Vagina (tissue), 2 donors: ENCODE data around the gene ARSG. TPM values are rescaled to one million over a fixed set of nuclear protein-coding genes. Genes with fewer than 3 reads are reported as not detected.
"Not testable (repeated sequence)": the region's sequence is repeated elsewhere in the genome, so short reads cannot be mapped to it uniquely, and the experiment has no call there.

ENCODE experiments used
- DNase-seq, 2 donors: peaks; one replicate each; pipeline ENCODE4 v3.0.0-alpha.2; 2017; ENCODE audit errors: extremely low spot score in 2 of 2
- H3K27ac ChIP-seq: fragments of 200-600 bp; sonication (generic); one replicate; pipeline ENCODE4 v1.5.1; 2019
- H3K27me3 ChIP-seq: fragments of 200-600 bp; sonication (generic); one replicate; pipeline ENCODE4 v1.5.1; 2019
- H3K36me3 ChIP-seq, 2 donors: fragments of 200-600 bp; sonication (generic); one replicate each; pipeline ENCODE4 v1.5.1; 2017 to 2019
- H3K4me1 ChIP-seq: fragments of 200-600 bp; sonication (generic); one replicate; pipeline ENCODE4 v1.5.1; 2019
- H3K4me3 ChIP-seq, 2 donors: fragments of 200-600 bp; sonication (generic); 1 replicate in 1 of 2; 2 replicates in 1 of 2; pipeline ENCODE4 v1.5.1; 2016 to 2019
- H3K9me3 ChIP-seq: fragments of 200-600 bp; sonication (generic); one replicate; pipeline ENCODE4 v1.5.1; 2019
- POLR2A ChIP-seq, 2 donors: fragments of 450-650 bp; IDR thresholded peaks; one replicate each; pipeline ENCODE4 v1.6.1; 2017; ENCODE audit warnings: antibody characterized with exemption in 2 of 2, mild to moderate bottlenecking in 2 of 2, moderate library complexity in 2 of 2
- POLR2AphosphoS5 ChIP-seq, 2 donors: sonication (generic); formaldehyde crosslinking; IDR thresholded peaks; one replicate each; pipeline ENCODE4 v1.9.0; 2017; ENCODE audit warnings: antibody characterized with exemption in 2 of 2, mild to moderate bottlenecking in 2 of 2, low read depth in 1 of 2; ENCODE audit not compliant: insufficient read depth in 1 of 2
- intact Hi-C: fragments of 100-400 bp; cut with DNase I; formaldehyde crosslinking; loops from one replicate; pipeline ENCODE4 v1.15.1; 2023
- total RNA-seq: library from RNA; depleted of rRNA; stranded (reverse); fragments of >200 nt; gene quantifications from one replicate; pipeline ENCODE4 v1.2.3, GENCODE V29; 2016
- TF ChIP-seq, protein P1 (sequence below), 3 experiments: fragments of 450-650 bp in 2 of 3; fragments of 200-600 bp in 1 of 3; sonication (generic) in 1 of 3; IDR thresholded peaks; one replicate each; pipeline ENCODE4 v1.5.1; 2017 to 2019; ENCODE audit warnings: antibody characterized with exemption in 3 of 3, mild to moderate bottlenecking in 2 of 3, moderate library complexity in 2 of 3

The ARSG gene
- total RNA-seq, 1 donor from 2014 or later = 8.1 TPM

DNA sequence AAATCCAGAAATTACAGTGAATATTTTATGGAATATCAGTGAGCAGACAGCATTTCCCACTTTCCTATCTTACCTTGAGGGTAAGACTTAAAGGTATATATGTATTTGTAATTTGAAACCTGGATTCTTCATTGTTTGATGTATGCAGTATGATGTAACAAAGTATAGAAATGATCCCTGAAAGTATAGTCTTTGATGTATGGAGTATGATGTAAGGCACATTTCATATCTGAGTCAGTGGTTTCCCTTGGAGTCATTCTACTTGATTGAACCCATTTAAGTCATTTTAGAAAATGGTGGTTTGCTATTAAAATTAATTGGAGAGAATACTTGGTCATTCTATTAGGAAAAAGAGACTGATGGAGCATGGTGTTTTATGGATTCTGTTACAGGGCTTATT, 33.4 kb upstream of the ARSG start:
- H3K4me1 ChIP-seq = peaks cover 6% of the 10 kb centered on the region
- TF ChIP-seq, protein P1, sequence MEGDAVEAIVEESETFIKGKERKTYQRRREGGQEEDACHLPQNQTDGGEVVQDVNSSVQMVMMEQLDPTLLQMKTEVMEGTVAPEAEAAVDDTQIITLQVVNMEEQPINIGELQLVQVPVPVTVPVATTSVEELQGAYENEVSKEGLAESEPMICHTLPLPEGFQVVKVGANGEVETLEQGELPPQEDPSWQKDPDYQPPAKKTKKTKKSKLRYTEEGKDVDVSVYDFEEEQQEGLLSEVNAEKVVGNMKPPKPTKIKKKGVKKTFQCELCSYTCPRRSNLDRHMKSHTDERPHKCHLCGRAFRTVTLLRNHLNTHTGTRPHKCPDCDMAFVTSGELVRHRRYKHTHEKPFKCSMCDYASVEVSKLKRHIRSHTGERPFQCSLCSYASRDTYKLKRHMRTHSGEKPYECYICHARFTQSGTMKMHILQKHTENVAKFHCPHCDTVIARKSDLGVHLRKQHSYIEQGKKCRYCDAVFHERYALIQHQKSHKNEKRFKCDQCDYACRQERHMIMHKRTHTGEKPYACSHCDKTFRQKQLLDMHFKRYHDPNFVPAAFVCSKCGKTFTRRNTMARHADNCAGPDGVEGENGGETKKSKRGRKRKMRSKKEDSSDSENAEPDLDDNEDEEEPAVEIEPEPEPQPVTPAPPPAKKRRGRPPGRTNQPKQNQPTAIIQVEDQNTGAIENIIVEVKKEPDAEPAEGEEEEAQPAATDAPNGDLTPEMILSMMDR (IDR thresholded peaks at IDR 0.05) = no peak
- TF ChIP-seq POLR2AphosphoS5 (IDR thresholded peaks at IDR 0.05; ENCODE audit: insufficient read depth in 1 of 2, low read depth in 1 of 2) (no peak), POLR2A (IDR thresholded peaks at IDR 0.05) (no peak)
- no peak overlapping the region for H3K4me3 ChIP-seq
- intact Hi-C loops = no loop called here
- no peak for DNase-seq
- H3K27ac ChIP-seq = no peak overlapping the region
- no peaks in the 10 kb centered on the region for H3K27me3 ChIP-seq
- H3K9me3 ChIP-seq = no peaks in the 10 kb centered on the region
- H3K36me3 ChIP-seq = peaks cover 0 to 14% of the 10 kb centered on the region in 2 donors

- not testable (repeated sequence) for DNase-seq
- peak in 1 of 2 donors; percentile 14 for TF ChIP-seq POLR2AphosphoS5 (IDR thresholded peaks at IDR 0.05; ENCODE audit: insufficient read depth in 1 of 2, low read depth in 1 of 2)
Measured at GRCh38 chr17:68258890-68259647, 32.2 kb upstream of the ARSG start.

GRCh38 chr17:68259648-68259951, 31.7 kb upstream of the ARSG start:
- H3K4me3 ChIP-seq, H3K4me1 ChIP-seq, DNase-seq, H3K27me3 ChIP-seq, H3K9me3 ChIP-seq, intact Hi-C loops: not testable (repeated sequence)
- Histone ChIP-seq H3K36me3 (peaks cover 0 to 14% of the 10 kb centered on the region in 2 donors), H3K27ac (peak overlapping the region; percentile 53)

More at GRCh38 chr17:68258890-68259647, 32.2 kb upstream of the ARSG start:
- intact Hi-C loops, H3K27me3 ChIP-seq, H3K4me1 ChIP-seq, H3K9me3 ChIP-seq: not testable (repeated sequence)
- Histone ChIP-seq H3K27ac (peak overlapping the region; percentile 53), H3K36me3 (peaks cover 0 to 14% of the 10 kb centered on the region in 2 donors), H3K4me3 (peak overlapping the region in 1 of 2 donors; percentile 25)

- intact Hi-C loops = no loop called here
- Histone ChIP-seq H3K4me1 (peaks cover 6% of the 10 kb centered on the region), H3K36me3 (peaks cover 0 to 13% of the 10 kb centered on the region in 2 donors), H3K9me3 (no peaks in the 10 kb centered on the region), H3K27ac (peak overlapping the region; percentile 53), H3K4me3 (no peak overlapping the region), H3K27me3 (no peaks in the 10 kb centered on the region)
- DNase-seq = no peak
- TF ChIP-seq, protein P1 (IDR thresholded peaks at IDR 0.05) = no peak
- no peak for TF ChIP-seq POLR2A (IDR thresholded peaks at IDR 0.05)
- no peak for TF ChIP-seq POLR2AphosphoS5 (IDR thresholded peaks at IDR 0.05; ENCODE audit: insufficient read depth in 1 of 2, low read depth in 1 of 2)
Measured at GRCh38 chr17:68260051-68260762, 31.1 kb upstream of the ARSG start.

DNA sequence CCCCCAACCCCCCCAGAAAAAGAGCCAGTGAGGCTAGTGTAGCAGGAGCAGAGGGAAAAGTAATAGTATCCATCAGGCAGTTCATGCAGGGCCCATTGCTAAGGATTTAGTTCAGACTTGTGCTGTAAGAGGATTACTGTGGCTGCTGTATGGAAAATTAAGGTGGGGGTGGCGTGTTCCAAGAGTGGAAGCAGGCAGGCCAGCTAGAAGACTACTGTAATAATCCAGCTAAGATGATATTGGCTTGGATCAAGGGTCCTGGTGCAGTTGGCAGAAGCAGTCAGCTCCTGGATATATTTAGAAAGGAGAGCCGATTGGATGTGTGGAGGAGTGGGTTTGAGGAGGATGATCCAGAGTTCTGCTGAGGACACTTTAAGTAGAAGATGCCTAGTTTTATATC, 28.8 kb upstream of the ARSG start:
- intact Hi-C loops = loop anchor here (2.0 kb wide), 1 partner anchor 200 kb away; no protein-coding TSS in a partner anchor
- DNase-seq, H3K9me3 ChIP-seq, H3K4me3 ChIP-seq, H3K27ac ChIP-seq, H3K4me1 ChIP-seq, H3K36me3 ChIP-seq, H3K27me3 ChIP-seq: not testable (repeated sequence)

- peak in 1 of 2 donors; percentile 38 for TF ChIP-seq POLR2AphosphoS5 (IDR thresholded peaks at IDR 0.05; ENCODE audit: insufficient read depth in 1 of 2, low read depth in 1 of 2)
- TF ChIP-seq, protein P1 (IDR thresholded peaks at IDR 0.05) = peak; percentile 32 to 61 (median 60)
- intact Hi-C loops = loop anchor here (2.0 kb wide), 1 partner anchor 200 kb away; no protein-coding TSS in a partner anchor
- H3K27ac ChIP-seq = not testable (repeated sequence)
Measured at GRCh38 chr17:68263101-68263681, 28.1 kb upstream of the ARSG start.

GRCh38 chr17:68265833-68266232, 25.5 kb upstream of the ARSG start:
- DNase-seq, H3K4me3 ChIP-seq, H3K27me3 ChIP-seq, intact Hi-C loops, H3K27ac ChIP-seq, H3K36me3 ChIP-seq, H3K9me3 ChIP-seq, H3K4me1 ChIP-seq: not testable (repeated sequence)

More at GRCh38 chr17:68263101-68263681, 28.1 kb upstream of the ARSG start:
- not testable (repeated sequence) for H3K9me3 ChIP-seq, H3K4me3 ChIP-seq, H3K4me1 ChIP-seq, H3K27me3 ChIP-seq, DNase-seq, H3K36me3 ChIP-seq
